Testis (tissue), 2 donors: ENCODE measurements around the gene CHN2.

Source experiments
- CTCF ChIP-seq, 3 experiments: fragments of 450-650 bp in 2 of 3; fragments of 200-600 bp in 1 of 3; sonication (generic) in 1 of 3; IDR thresholded peaks; one replicate each; pipeline ENCODE4 v1.5.1; 2016 to 2019; ENCODE audit warnings: antibody characterized with exemption in 3 of 3, mild to moderate bottlenecking in 2 of 3, moderate library complexity in 1 of 3
- POLR2A ChIP-seq: fragments of 450-650 bp; IDR thresholded peaks from one replicate; pipeline ENCODE4 v1.6.1; 2017; ENCODE audit warnings: antibody characterized with exemption, mild to moderate bottlenecking, moderate library complexity

GRCh38 chr7:29410996-29411395, 216.4 kb downstream of the CHN2 start:
- TF ChIP-seq CTCF (IDR thresholded peaks at IDR 0.05) (no peak), POLR2A (no peak)
